Stimulated activated CD4-positive, alpha-beta T cell treated with anti-CD3 and anti-CD28 coated beads, Interleukin-4, amount 100 ng/mL, for 4 hours (primary cell): ENCODE measurements around the gene WARS2.

Source experiments
- DNase-seq, 2 experiments: peaks; one replicate each; pipeline ENCODE4 v3.0.0-alpha.2; 2020

The WARS2 gene

GRCh38 chr1:118993700-118994026 lies 146.8 kb downstream of the WARS2 start:
- DNase-seq, result no peak

GRCh38 chr1:118992868-118993699 lies 147.4 kb downstream of the WARS2 start:
- DNase-seq, result no peak

GRCh38 chr1:118992237-118992825 lies 148.1 kb downstream of the WARS2 start:
- DNase-seq, result no peak

- DNase-seq, result no peak
Observed at GRCh38 chr1:118991448-118991847, 149.0 kb downstream of the WARS2 start.

- DNase-seq, result no peak
Observed at GRCh38 chr1:118990513-118991152, 149.8 kb downstream of the WARS2 start.

GRCh38 chr1:118989878-118990378 lies 150.5 kb downstream of the WARS2 start:
- no peak for DNase-seq

GRCh38 chr1:118989006-118989815 lies 151.2 kb downstream of the WARS2 start:
- DNase-seq, result no peak

- no peak for DNase-seq
Observed at GRCh38 chr1:118988186-118989005, 152.1 kb downstream of the WARS2 start, which contains the start of gene TBX15. TSS of gene TBX15 (minus strand) at chr1:118988343. CDS start at chr1:118987795, 548 bp downstream.

GRCh38 chr1:118987468-118988185 lies 152.8 kb downstream of the WARS2 start:
- no peak for DNase-seq

GRCh38 chr1:118986555-118987467 lies 153.6 kb downstream of the WARS2 start:
- no peak for DNase-seq

GRCh38 chr1:118985640-118986554 lies 154.6 kb downstream of the WARS2 start:
- no peak for DNase-seq

GRCh38 chr1:118984722-118985639 lies 155.5 kb downstream of the WARS2 start:
- DNase-seq, result no peak

GRCh38 chr1:118984086-118984721 lies 156.2 kb downstream of the WARS2 start:
- DNase-seq, result no peak

- DNase-seq, result no peak
Observed at GRCh38 chr1:118983558-118984041, 156.9 kb downstream of the WARS2 start.

- no peak for DNase-seq
Observed at GRCh38 chr1:118982821-118983557, 157.5 kb downstream of the WARS2 start.

GRCh38 chr1:118982266-118982665 lies 158.2 kb downstream of the WARS2 start:
- DNase-seq, result no peak
